ENCODE data around the gene NKAIN2. TPM values are rescaled to one million over a fixed set of nuclear protein-coding genes. Genes with fewer than 3 reads are reported as not detected.

The NKAIN2 gene
- total and polyA plus RNA-seq, 5 donors from 2014 or later = not detected

DNA sequence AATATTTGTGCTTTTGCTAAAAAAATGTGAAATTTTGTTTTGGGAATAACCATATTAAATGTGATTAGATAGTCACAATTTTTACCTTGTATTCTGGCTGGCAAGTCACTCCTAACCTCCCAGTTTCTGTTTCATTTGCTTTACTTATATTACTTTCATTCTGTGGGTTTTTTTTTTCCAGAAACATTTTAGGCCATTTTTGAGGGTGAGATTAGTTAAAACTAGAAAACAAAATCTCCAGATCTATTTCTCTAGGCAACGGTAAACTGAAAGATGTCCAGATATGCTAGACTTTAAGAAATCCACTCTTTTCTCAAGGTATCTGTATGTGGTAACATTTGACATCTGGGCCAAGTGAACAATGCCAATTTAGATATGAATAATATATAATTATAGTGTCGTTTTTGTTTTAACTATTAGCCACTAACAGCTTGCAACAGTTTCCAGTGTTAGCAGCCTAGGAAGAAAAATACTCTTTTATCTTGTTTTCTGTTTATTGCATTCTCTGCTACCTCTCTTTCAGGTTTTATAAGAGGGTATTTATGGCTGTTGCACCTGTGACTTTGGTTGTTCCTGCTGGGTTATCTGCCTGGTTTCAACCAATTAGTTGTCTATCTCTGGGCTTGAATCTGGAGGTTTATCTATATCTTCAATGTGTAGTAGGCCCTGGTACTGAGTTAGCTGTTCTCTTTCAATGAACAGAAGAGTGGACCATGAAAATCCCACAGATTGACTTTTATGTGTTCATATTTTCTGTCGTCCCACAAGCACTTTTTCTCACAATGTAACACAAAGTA, 260.9 kb downstream of the NKAIN2 start:
- Mint-ChIP-seq H3K4me3 (no peak overlapping the region), H3K9me3 (peaks cover 0 to 6% (median 3%) of the 10 kb centered on the region in 7 donors)
- no peak for ATAC-seq (ENCODE audit: low read depth in 2 of 2)

GRCh38 chr6:124066269-124066668, 262.6 kb downstream of the NKAIN2 start:
- ATAC-seq (ENCODE audit: low read depth in 2 of 2) = no peak
- H3K27me3 ChIP-seq (ENCODE audit: control insufficient read depth, insufficient read depth, low read length) = no peaks in the 10 kb centered on the region
- H3K27ac ChIP-seq (ENCODE audit: insufficient read depth, low read length, poor library complexity, severe bottlenecking) = no peak overlapping the region
- no peaks in the 10 kb centered on the region for H3K36me3 ChIP-seq (ENCODE audit: control insufficient read depth, insufficient read depth, low read length)
- Mint-ChIP-seq H3K27ac (no peak overlapping the region), H3K27me3 (no peaks in the 10 kb centered on the region), H3K9me3 (peaks cover 0 to 6% (median 3%) of the 10 kb centered on the region in 7 donors), H3K36me3 (no peaks in the 10 kb centered on the region), H3K4me1 (no peaks in the 10 kb centered on the region), H3K4me3 (no peak overlapping the region)
- no peak for DNase-seq
- no peaks in the 10 kb centered on the region for H3K9me3 ChIP-seq (ENCODE audit: control insufficient read depth in 2 of 2, low read length in 2 of 2)
- no peaks in the 10 kb centered on the region for H3K4me1 ChIP-seq (ENCODE audit: control insufficient read depth, insufficient read depth, low read length, poor library complexity, severe bottlenecking)
- no peak overlapping the region for H3K4me3 ChIP-seq (ENCODE audit: low read depth, low read length)

More for the DNA sequence above, 260.9 kb downstream of the NKAIN2 start:
- Histone ChIP-seq H3K27ac (ENCODE audit: insufficient read depth, low read length, poor library complexity, severe bottlenecking) (no peak overlapping the region), H3K27me3 (ENCODE audit: control insufficient read depth, insufficient read depth, low read length) (no peaks in the 10 kb centered on the region), H3K4me3 (ENCODE audit: low read depth, low read length) (no peak overlapping the region), H3K36me3 (ENCODE audit: control insufficient read depth, insufficient read depth, low read length) (no peaks in the 10 kb centered on the region), H3K9me3 (ENCODE audit: control insufficient read depth in 2 of 2, low read length in 2 of 2) (no peaks in the 10 kb centered on the region), H3K4me1 (ENCODE audit: control insufficient read depth, insufficient read depth, low read length, poor library complexity, severe bottlenecking) (no peaks in the 10 kb centered on the region)
- no peaks in the 10 kb centered on the region for H3K27me3 Mint-ChIP-seq
- no peak overlapping the region for H3K27ac Mint-ChIP-seq
- H3K4me1 Mint-ChIP-seq = no peaks in the 10 kb centered on the region
- H3K36me3 Mint-ChIP-seq = no peaks in the 10 kb centered on the region
- DNase-seq = no peak

- ATAC-seq (ENCODE audit: low read depth in 2 of 2) = no peak
- no peaks in the 10 kb centered on the region for H3K4me1 Mint-ChIP-seq
Measured at GRCh38 chr6:124066946-124067552, 263.4 kb downstream of the NKAIN2 start.

GRCh38 chr6:124069230-124069950, 265.7 kb downstream of the NKAIN2 start:
- DNase-seq = no peak
- no peak for ATAC-seq (ENCODE audit: low read depth in 2 of 2)
- no peak overlapping the region for H3K4me3 ChIP-seq (ENCODE audit: low read depth, low read length)
- no peak overlapping the region for H3K4me3 Mint-ChIP-seq
- H3K9me3 Mint-ChIP-seq = peaks cover 0 to 11% (median 5%) of the 10 kb centered on the region in 7 donors
- no peak overlapping the region for H3K27ac ChIP-seq (ENCODE audit: insufficient read depth, low read length, poor library complexity, severe bottlenecking)
- H3K27ac Mint-ChIP-seq = no peak overlapping the region
- H3K9me3 ChIP-seq (ENCODE audit: control insufficient read depth in 2 of 2, low read length in 2 of 2) = no peaks in the 10 kb centered on the region
- no peaks in the 10 kb centered on the region for H3K36me3 ChIP-seq (ENCODE audit: control insufficient read depth, insufficient read depth, low read length)
- H3K36me3 Mint-ChIP-seq = no peaks in the 10 kb centered on the region
- no peaks in the 10 kb centered on the region for H3K4me1 ChIP-seq (ENCODE audit: control insufficient read depth, insufficient read depth, low read length, poor library complexity, severe bottlenecking)
- no peaks in the 10 kb centered on the region for H3K4me1 Mint-ChIP-seq
- no peaks in the 10 kb centered on the region for H3K27me3 ChIP-seq (ENCODE audit: control insufficient read depth, insufficient read depth, low read length)
- H3K27me3 Mint-ChIP-seq = no peaks in the 10 kb centered on the region

More at GRCh38 chr6:124066946-124067552, 263.4 kb downstream of the NKAIN2 start:
- H3K27me3 Mint-ChIP-seq = no peaks in the 10 kb centered on the region
- H3K27ac ChIP-seq (ENCODE audit: insufficient read depth, low read length, poor library complexity, severe bottlenecking) = no peak overlapping the region
- H3K27me3 ChIP-seq (ENCODE audit: control insufficient read depth, insufficient read depth, low read length) = no peaks in the 10 kb centered on the region
- no peak overlapping the region for H3K4me3 ChIP-seq (ENCODE audit: low read depth, low read length)
- H3K27ac Mint-ChIP-seq = no peak overlapping the region
- H3K9me3 Mint-ChIP-seq = peaks cover 0 to 7% (median 4%) of the 10 kb centered on the region in 7 donors
- no peaks in the 10 kb centered on the region for H3K36me3 Mint-ChIP-seq
- no peaks in the 10 kb centered on the region for H3K36me3 ChIP-seq (ENCODE audit: control insufficient read depth, insufficient read depth, low read length)
- DNase-seq = no peak
- no peak overlapping the region for H3K4me3 Mint-ChIP-seq
- H3K9me3 ChIP-seq (ENCODE audit: control insufficient read depth in 2 of 2, low read length in 2 of 2) = no peaks in the 10 kb centered on the region
- no peaks in the 10 kb centered on the region for H3K4me1 ChIP-seq (ENCODE audit: control insufficient read depth, insufficient read depth, low read length, poor library complexity, severe bottlenecking)

- Mint-ChIP-seq H3K4me3 (no peak overlapping the region), H3K4me1 (no peaks in the 10 kb centered on the region), H3K27ac (no peak overlapping the region), H3K27me3 (no peaks in the 10 kb centered on the region), H3K36me3 (no peaks in the 10 kb centered on the region), H3K9me3 (peaks cover 0 to 12% (median 7%) of the 10 kb centered on the region in 7 donors)
- Histone ChIP-seq H3K4me1 (ENCODE audit: control insufficient read depth, insufficient read depth, low read length, poor library complexity, severe bottlenecking) (no peaks in the 10 kb centered on the region), H3K36me3 (ENCODE audit: control insufficient read depth, insufficient read depth, low read length) (no peaks in the 10 kb centered on the region), H3K27ac (ENCODE audit: insufficient read depth, low read length, poor library complexity, severe bottlenecking) (no peak overlapping the region), H3K27me3 (ENCODE audit: control insufficient read depth, insufficient read depth, low read length) (no peaks in the 10 kb centered on the region), H3K9me3 (ENCODE audit: control insufficient read depth in 2 of 2, low read length in 2 of 2) (no peaks in the 10 kb centered on the region), H3K4me3 (ENCODE audit: low read depth, low read length) (no peak overlapping the region)
- no peak for ATAC-seq (ENCODE audit: low read depth in 2 of 2)
- DNase-seq = no peak
Measured at GRCh38 chr6:124073021-124073420, 269.4 kb downstream of the NKAIN2 start.

- no peaks in the 10 kb centered on the region for H3K36me3 Mint-ChIP-seq
- Histone ChIP-seq H3K4me1 (ENCODE audit: control insufficient read depth, insufficient read depth, low read length, poor library complexity, severe bottlenecking) (no peaks in the 10 kb centered on the region), H3K4me3 (ENCODE audit: low read depth, low read length) (no peak overlapping the region), H3K27me3 (ENCODE audit: control insufficient read depth, insufficient read depth, low read length) (no peaks in the 10 kb centered on the region), H3K27ac (ENCODE audit: insufficient read depth, low read length, poor library complexity, severe bottlenecking) (no peak overlapping the region), H3K36me3 (ENCODE audit: control insufficient read depth, insufficient read depth, low read length) (no peaks in the 10 kb centered on the region), H3K9me3 (ENCODE audit: control insufficient read depth in 2 of 2, low read length in 2 of 2) (no peaks in the 10 kb centered on the region)
- H3K27me3 Mint-ChIP-seq = no peaks in the 10 kb centered on the region
- peaks cover 0 to 12% (median 7%) of the 10 kb centered on the region in 7 donors for H3K9me3 Mint-ChIP-seq
- H3K4me1 Mint-ChIP-seq = no peaks in the 10 kb centered on the region
- no peak overlapping the region for H3K27ac Mint-ChIP-seq
- DNase-seq = no peak
- ATAC-seq (ENCODE audit: low read depth in 2 of 2) = no peak
- H3K4me3 Mint-ChIP-seq = no peak overlapping the region
Measured at GRCh38 chr6:124073820-124074587, 270.3 kb downstream of the NKAIN2 start.

- Histone ChIP-seq H3K4me3 (ENCODE audit: low read depth, low read length) (no peak overlapping the region), H3K27me3 (ENCODE audit: control insufficient read depth, insufficient read depth, low read length) (no peaks in the 10 kb centered on the region), H3K36me3 (ENCODE audit: control insufficient read depth, insufficient read depth, low read length) (no peaks in the 10 kb centered on the region), H3K27ac (ENCODE audit: insufficient read depth, low read length, poor library complexity, severe bottlenecking) (no peak overlapping the region), H3K9me3 (ENCODE audit: control insufficient read depth in 2 of 2, low read length in 2 of 2) (no peaks in the 10 kb centered on the region), H3K4me1 (ENCODE audit: control insufficient read depth, insufficient read depth, low read length, poor library complexity, severe bottlenecking) (no peaks in the 10 kb centered on the region)
- Mint-ChIP-seq H3K9me3 (peaks cover 0 to 12% (median 7%) of the 10 kb centered on the region in 7 donors), H3K4me3 (no peak overlapping the region), H3K27ac (no peak overlapping the region), H3K4me1 (no peaks in the 10 kb centered on the region), H3K27me3 (no peaks in the 10 kb centered on the region), H3K36me3 (no peaks in the 10 kb centered on the region)
- ATAC-seq (ENCODE audit: low read depth in 2 of 2) (no peak), DNase-seq (no peak)
Measured at GRCh38 chr6:124074606-124075005, 270.9 kb downstream of the NKAIN2 start.

All from CD4-positive, CD25-positive, alpha-beta regulatory T cell (primary cell).